ENCODE measurements around the gene PLCD3. TPM values are rescaled to one million over a fixed set of nuclear protein-coding genes. Genes with fewer than 3 reads are reported as not detected.

PLCD3 gene
- total and polyA plus RNA-seq, 9 of the 15 experiments (the other 6 are each of a cell fraction or from before 2014, with no cell fraction given) = 0.20 to 22.6 (median 7.5) TPM

- TF ChIP-seq CLOCK (CRISPR knock-in tag; IDR thresholded peaks at IDR 0.05; ENCODE audit: borderline replicate concordance) (no peak), ARID2 (IDR thresholded peaks at IDR 0.05) (no peak), ZC3H11A (IDR thresholded peaks at IDR 0.05; ENCODE audit: low read depth, low read length) (no peak), COPS2 (conservative IDR thresholded peaks at IDR 0.05) (no peak), CTBP1 (IDR thresholded peaks at IDR 0.05; ENCODE audit: borderline replicate concordance) (peak; percentile 32; the same call in 1 of the 2 replicates), CREB3 (tag; conservative IDR thresholded peaks at IDR 0.05; ENCODE audit: low read depth) (no peak), BMI1 (IDR thresholded peaks at IDR 0.05; ENCODE audit: low read length) (no peak), RNF2 (IDR thresholded peaks at IDR 0.05) (no peak), PRMT5 (CRISPR knock-in tag; IDR thresholded peaks at IDR 0.05) (no peak), USF2 (CRISPR knock-in tag; IDR thresholded peaks at IDR 0.05) (no peak), ZBTB17 (CRISPR knock-in tag; IDR thresholded peaks at IDR 0.05) (no peak), ZNF395 (CRISPR knock-in tag; IDR thresholded peaks at IDR 0.05) (no peak), TEAD2 (tag; IDR thresholded peaks at IDR 0.05) (no peak), EP300 (IDR thresholded peaks at IDR 0.05; ENCODE audit: low read length) (no peak), MCM2 (IDR thresholded peaks at IDR 0.05; ENCODE audit: low read depth) (no peak), ZBTB7A (IDR thresholded peaks at IDR 0.05; ENCODE audit: borderline replicate concordance, control insufficient read depth, low read depth, low read length) (0 out of 2 replicates have a peak, but pooled peaks have one; percentile 40), HNRNPH1 (optimal IDR thresholded peaks at IDR 0.05; ENCODE audit: low read depth, low read length) (no peak), VEZF1 (CRISPR knock-in tag; IDR thresholded peaks at IDR 0.05) (peak; percentile 8), ZNF316 (IDR thresholded peaks at IDR 0.05) (no peak)
These were observed 503 bp upstream of the PLCD3 start (continued) for GRCh38 chr17:45132572-45133463.

Data from K562 (cell line).